ENCODE measurements around the gene KDM5B.

Gene KDM5B

GRCh38 chr1:202681736-202682420 lies 126.3 kb downstream of the KDM5B start:
- Histone ChIP-seq H3K36me3 (ENCODE audit: control insufficient read depth, insufficient read depth, low read length, severe bottlenecking) (no peaks in the 10 kb centered on the region), H3K27me3 (replicated peaks; ENCODE audit: control insufficient read depth, insufficient read depth, low read length) (peaks cover 81% of the 10 kb centered on the region), H3K9ac (ENCODE audit: low read length) (no peak overlapping the region), H3K9me3 (ENCODE audit: control insufficient read depth, low read length) (peaks cover 11% of the 10 kb centered on the region), H3K4me3 (ENCODE audit: low read length) (no peak overlapping the region), H3K4me1 (ENCODE audit: control insufficient read depth, insufficient read depth, low read length) (no peaks in the 10 kb centered on the region)
- no peak for DNase-seq (ENCODE audit: low read depth)

- H3K4me3 ChIP-seq (ENCODE audit: low read length), result no peak overlapping the region
- no peaks in the 10 kb centered on the region for H3K4me1 ChIP-seq (ENCODE audit: control insufficient read depth, insufficient read depth, low read length)
- no peaks in the 10 kb centered on the region for H3K36me3 ChIP-seq (ENCODE audit: control insufficient read depth, insufficient read depth, low read length, severe bottlenecking)
- H3K9ac ChIP-seq (ENCODE audit: low read length), result no peak overlapping the region
- no peak for DNase-seq (ENCODE audit: low read depth)
- H3K27me3 ChIP-seq (replicated peaks; ENCODE audit: control insufficient read depth, insufficient read depth, low read length), result peaks cover 81% of the 10 kb centered on the region
- peaks cover 20% of the 10 kb centered on the region for H3K9me3 ChIP-seq (ENCODE audit: control insufficient read depth, low read length)
These were observed 127.5 kb downstream of the KDM5B start for GRCh38 chr1:202680586-202681352.

- Histone ChIP-seq H3K36me3 (ENCODE audit: control insufficient read depth, insufficient read depth, low read length, severe bottlenecking) (no peaks in the 10 kb centered on the region), H3K4me1 (ENCODE audit: control insufficient read depth, insufficient read depth, low read length) (no peaks in the 10 kb centered on the region), H3K4me3 (ENCODE audit: low read length) (no peak overlapping the region), H3K27me3 (replicated peaks; ENCODE audit: control insufficient read depth, insufficient read depth, low read length) (peaks cover 78% of the 10 kb centered on the region), H3K9me3 (ENCODE audit: control insufficient read depth, low read length) (peaks cover 23% of the 10 kb centered on the region), H3K9ac (ENCODE audit: low read length) (no peak overlapping the region)
- DNase-seq (ENCODE audit: low read depth), result no peak
These were observed 128.6 kb downstream of the KDM5B start for GRCh38 chr1:202679406-202680177.

GRCh38 chr1:202677433-202677832 lies 130.8 kb downstream of the KDM5B start:
- H3K4me1 ChIP-seq (ENCODE audit: control insufficient read depth, insufficient read depth, low read length), result no peaks in the 10 kb centered on the region
- peaks cover 80% of the 10 kb centered on the region for H3K27me3 ChIP-seq (replicated peaks; ENCODE audit: control insufficient read depth, insufficient read depth, low read length)
- no peaks in the 10 kb centered on the region for H3K36me3 ChIP-seq (ENCODE audit: control insufficient read depth, insufficient read depth, low read length, severe bottlenecking)
- no peak overlapping the region for H3K4me3 ChIP-seq (ENCODE audit: low read length)
- DNase-seq (ENCODE audit: low read depth), result no peak
- peaks cover 23% of the 10 kb centered on the region for H3K9me3 ChIP-seq (ENCODE audit: control insufficient read depth, low read length)
- no peak overlapping the region for H3K9ac ChIP-seq (ENCODE audit: low read length)

All from adipocyte (in vitro differentiated cells).